Fibroblast of lung (primary cell): Measurements from ENCODE around the gene PTPRZ1. TPM values are rescaled to one million over a fixed set of nuclear protein-coding genes. Genes with fewer than 3 reads are reported as not detected.

Source experiments
- DNase-seq, 2 donors: peaks; one replicate each; pipeline versions ENCODE4 v3.0.0 to v3.0.0-alpha.2; 2010; ENCODE audit warnings: low read depth in 2 of 2
- H2AFZ ChIP-seq: 2 replicates; pipeline ENCODE4 v1.5.1; 2012; ENCODE audit warnings: low read length, control low read depth, inconsistent platforms
- H3K27ac ChIP-seq: 2 replicates; pipeline ENCODE4 v1.5.1; 2011; ENCODE audit warnings: low read length, control low read depth; ENCODE audit not compliant: insufficient read depth
- H3K27me3 ChIP-seq: 2 replicates; pipeline ENCODE4 v1.5.1; 2011; ENCODE audit warnings: mild to moderate bottlenecking, low read length; ENCODE audit not compliant: control insufficient read depth, insufficient read depth
- H3K36me3 ChIP-seq: 2 replicates; pipeline ENCODE4 v1.5.1; 2011; ENCODE audit warnings: low read length; ENCODE audit not compliant: control insufficient read depth, insufficient read depth
- H3K4me1 ChIP-seq: 2 replicates; pipeline ENCODE4 v1.5.1; 2011; ENCODE audit warnings: low read length; ENCODE audit not compliant: control insufficient read depth, insufficient read depth; ENCODE audit errors: extremely low read depth
- H3K4me2 ChIP-seq: 2 replicates; pipeline ENCODE4 v1.5.1; 2011; ENCODE audit warnings: low read length, control low read depth; ENCODE audit not compliant: insufficient read depth; ENCODE audit errors: extremely low read depth
- H3K4me3 ChIP-seq, 4 experiments: fragments of 200-600 bp in 1 of 4; sonication (generic) in 1 of 4; replicated peaks in 1 of 4; 2 replicates each; pipeline ENCODE4 v1.5.1; 2011 to 2016; ENCODE audit warnings: low read length in 4 of 4, low read depth in 3 of 4, mild to moderate bottlenecking in 3 of 4, control low read depth in 2 of 4, inconsistent platforms in 1 of 4, mixed read lengths in 1 of 4; ENCODE audit not compliant: insufficient read depth in 1 of 4; ENCODE audit errors: control extremely low read depth in 1 of 4
- H3K79me2 ChIP-seq: 2 replicates; pipeline ENCODE4 v1.5.1; 2012; ENCODE audit warnings: mild to moderate bottlenecking, low read length, inconsistent platforms; ENCODE audit not compliant: control insufficient read depth, insufficient read depth
- H3K9ac ChIP-seq: 2 replicates; pipeline ENCODE4 v1.5.1; 2011; ENCODE audit warnings: mild to moderate bottlenecking, low read length, control low read depth; ENCODE audit not compliant: insufficient read depth
- H3K9me3 ChIP-seq: 2 replicates; pipeline ENCODE4 v1.5.1; 2012; ENCODE audit warnings: low read depth, low read length; ENCODE audit not compliant: control insufficient read depth, insufficient read depth
- H4K20me1 ChIP-seq: 2 replicates; pipeline ENCODE4 v1.5.1; 2011; ENCODE audit warnings: low read length; ENCODE audit not compliant: control insufficient read depth, insufficient read depth; ENCODE audit errors: extremely low read depth
- EZH2 ChIP-seq: IDR thresholded peaks from 2 replicates; pipeline ENCODE4 v1.5.1; 2012; ENCODE audit warnings: low read length, control low read depth, mild to moderate bottlenecking; ENCODE audit errors: missing control alignments
- polyA plus RNA-seq, 2 donors: library from polyadenylated mRNA; depleted of rRNA in 1 of 2; stranded (reverse) in 1 of 2; unstranded in 1 of 2; fragments of >200 nt; gene quantifications; 2 replicates each; pipeline ENCODE4 v1.2.1, GENCODE V29; 2011 to 2012; ENCODE audit warnings: missing spikeins in 1 of 2
- total RNA-seq: library from RNA; depleted of rRNA; stranded (reverse); fragments of >200 nt; gene quantifications from 2 replicates; pipeline ENCODE4 v1.2.1, GENCODE V29; 2014
- TF ChIP-seq, protein P1 (sequence below), 2 donors: IDR thresholded peaks in 1 of 2; conservative IDR thresholded peaks in 1 of 2; 1 replicate in 1 of 2; 2 replicates in 1 of 2; pipeline ENCODE4 v1.5.1; 2011 to 2012; ENCODE audit warnings: low read length in 2 of 2, control low read depth in 1 of 2, inconsistent platforms in 1 of 2, low read depth in 1 of 2, mild to moderate bottlenecking in 1 of 2

Gene PTPRZ1
- total and polyA plus RNA-seq, 2 donors (not counting 1 experiment from before 2014, with no cell fraction given) = 0.09 TPM; not detected in 1

DNA sequence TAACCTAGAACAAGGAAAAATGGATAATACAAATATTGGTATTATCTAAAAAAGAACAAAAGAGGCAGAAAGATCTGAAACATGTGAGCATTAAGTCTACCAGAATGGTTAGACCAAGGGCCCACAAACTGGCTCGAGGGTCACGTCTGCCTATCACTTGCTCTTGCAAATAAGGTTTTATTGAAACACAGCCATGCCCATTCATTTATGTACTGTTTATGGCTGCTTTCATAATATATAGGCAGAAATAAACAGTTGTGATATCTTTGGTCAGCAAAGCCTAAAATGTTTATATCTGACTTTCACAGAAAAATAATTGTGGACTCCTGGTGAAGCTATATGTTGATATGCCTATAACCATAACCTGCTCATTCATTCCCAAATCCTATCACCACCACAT lies 199.3 kb downstream of the PTPRZ1 start:
- Histone ChIP-seq H3K36me3 (no peaks in the 10 kb centered on the region), H3K79me2 (no peaks in the 10 kb centered on the region), H3K4me2 (no peak overlapping the region), H4K20me1 (no peaks in the 10 kb centered on the region), H3K9ac (no peak overlapping the region), H3K4me1 (no peaks in the 10 kb centered on the region), H3K9me3 (no peaks in the 10 kb centered on the region), H3K27ac (no peak overlapping the region), H2AFZ (no peak overlapping the region), H3K4me3 (no peak overlapping the region), H3K27me3 (no peaks in the 10 kb centered on the region)
- DNase-seq = no peak
- no peak for TF ChIP-seq EZH2
- TF ChIP-seq, protein P1, sequence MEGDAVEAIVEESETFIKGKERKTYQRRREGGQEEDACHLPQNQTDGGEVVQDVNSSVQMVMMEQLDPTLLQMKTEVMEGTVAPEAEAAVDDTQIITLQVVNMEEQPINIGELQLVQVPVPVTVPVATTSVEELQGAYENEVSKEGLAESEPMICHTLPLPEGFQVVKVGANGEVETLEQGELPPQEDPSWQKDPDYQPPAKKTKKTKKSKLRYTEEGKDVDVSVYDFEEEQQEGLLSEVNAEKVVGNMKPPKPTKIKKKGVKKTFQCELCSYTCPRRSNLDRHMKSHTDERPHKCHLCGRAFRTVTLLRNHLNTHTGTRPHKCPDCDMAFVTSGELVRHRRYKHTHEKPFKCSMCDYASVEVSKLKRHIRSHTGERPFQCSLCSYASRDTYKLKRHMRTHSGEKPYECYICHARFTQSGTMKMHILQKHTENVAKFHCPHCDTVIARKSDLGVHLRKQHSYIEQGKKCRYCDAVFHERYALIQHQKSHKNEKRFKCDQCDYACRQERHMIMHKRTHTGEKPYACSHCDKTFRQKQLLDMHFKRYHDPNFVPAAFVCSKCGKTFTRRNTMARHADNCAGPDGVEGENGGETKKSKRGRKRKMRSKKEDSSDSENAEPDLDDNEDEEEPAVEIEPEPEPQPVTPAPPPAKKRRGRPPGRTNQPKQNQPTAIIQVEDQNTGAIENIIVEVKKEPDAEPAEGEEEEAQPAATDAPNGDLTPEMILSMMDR (conservative IDR thresholded peaks at IDR 0.05 in 1 of 2, IDR thresholded peaks at IDR 0.05 in 1 of 2; ENCODE audit: low read depth in 1 of 2, low read length in 2 of 2) = no peak

DNA sequence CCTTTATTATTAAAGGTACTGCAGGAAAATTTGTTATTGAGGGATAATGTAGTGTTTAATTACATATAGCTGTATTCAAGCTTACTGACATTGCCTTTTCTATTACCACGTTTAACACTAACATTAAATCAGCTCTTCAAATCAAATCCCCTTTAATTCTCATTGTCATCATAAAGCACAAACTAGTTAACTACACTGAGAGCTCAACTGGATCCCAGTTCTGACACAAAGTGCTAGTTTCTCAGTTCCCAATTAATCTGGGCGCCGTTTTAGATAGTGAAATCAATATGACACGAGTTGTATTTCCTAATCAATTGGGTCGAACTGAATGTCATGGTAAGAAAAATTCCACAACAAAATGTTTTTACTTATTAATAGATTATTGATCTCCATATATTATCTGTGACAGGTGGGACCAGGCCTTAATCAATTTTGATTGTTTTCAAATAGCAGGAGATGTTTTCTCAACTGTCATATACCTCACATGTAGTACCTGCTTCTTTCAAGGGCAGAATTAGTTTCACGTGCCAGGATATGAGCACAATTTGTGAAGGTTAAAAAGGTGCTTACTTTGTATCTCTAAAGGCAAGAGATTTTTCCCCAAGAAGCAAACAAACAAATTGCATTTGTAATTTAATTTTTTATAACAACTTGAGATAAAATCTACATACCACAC lies 200.1 kb downstream of the PTPRZ1 start:
- no peak overlapping the region for H3K27ac ChIP-seq
- H3K4me2 ChIP-seq = no peak overlapping the region
- no peak overlapping the region for H3K9ac ChIP-seq
- no peaks in the 10 kb centered on the region for H4K20me1 ChIP-seq
- H3K27me3 ChIP-seq = no peaks in the 10 kb centered on the region
- no peak overlapping the region for H3K4me3 ChIP-seq
- no peak overlapping the region for H2AFZ ChIP-seq
- no peak for TF ChIP-seq EZH2
- TF ChIP-seq, protein P1 (conservative IDR thresholded peaks at IDR 0.05 in 1 of 2, IDR thresholded peaks at IDR 0.05 in 1 of 2; ENCODE audit: low read depth in 1 of 2, low read length in 2 of 2) = no peak
- no peaks in the 10 kb centered on the region for H3K36me3 ChIP-seq
- no peaks in the 10 kb centered on the region for H3K4me1 ChIP-seq
- H3K9me3 ChIP-seq = no peaks in the 10 kb centered on the region
- H3K79me2 ChIP-seq = no peaks in the 10 kb centered on the region
- DNase-seq = no peak

DNA sequence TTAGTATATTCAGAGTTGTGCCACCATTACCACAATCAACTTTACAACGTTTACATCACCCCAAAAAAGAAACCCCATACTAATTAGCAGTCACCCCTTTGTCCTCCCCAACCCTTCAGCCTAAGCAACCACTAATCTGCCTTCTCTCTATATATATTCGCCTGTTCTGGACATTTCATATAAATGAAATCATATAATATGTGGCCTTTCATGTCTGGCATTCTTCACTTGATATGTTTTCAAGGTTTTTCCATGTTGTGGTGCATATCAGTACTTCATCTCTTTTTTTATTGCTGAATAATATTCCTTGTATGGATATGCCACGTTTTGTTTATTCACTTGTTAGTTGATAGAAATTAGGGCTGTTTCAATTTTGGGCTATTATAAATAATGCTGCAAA lies 200.7 kb downstream of the PTPRZ1 start:
- no peak overlapping the region for H3K9ac ChIP-seq
- H3K9me3 ChIP-seq = no peaks in the 10 kb centered on the region
- no peak overlapping the region for H3K4me3 ChIP-seq
- H4K20me1 ChIP-seq = no peaks in the 10 kb centered on the region
- DNase-seq = no peak
- TF ChIP-seq EZH2 = no peak
- TF ChIP-seq, protein P1 (conservative IDR thresholded peaks at IDR 0.05 in 1 of 2, IDR thresholded peaks at IDR 0.05 in 1 of 2; ENCODE audit: low read depth in 1 of 2, low read length in 2 of 2) = no peak
- no peak overlapping the region for H2AFZ ChIP-seq
- no peak overlapping the region for H3K4me2 ChIP-seq
- no peak overlapping the region for H3K27ac ChIP-seq
- no peaks in the 10 kb centered on the region for H3K4me1 ChIP-seq
- H3K36me3 ChIP-seq = no peaks in the 10 kb centered on the region
- H3K27me3 ChIP-seq = no peaks in the 10 kb centered on the region
- H3K79me2 ChIP-seq = no peaks in the 10 kb centered on the region
